ENCODE measurements around the gene EEA1. TPM values are rescaled to one million over a fixed set of nuclear protein-coding genes. Genes with fewer than 3 reads are reported as not detected.

The EEA1 gene
- total RNA-seq, 4 donors from 2014 or later, result 13.2 to 78.4 (median 25.3) TPM

DNA sequence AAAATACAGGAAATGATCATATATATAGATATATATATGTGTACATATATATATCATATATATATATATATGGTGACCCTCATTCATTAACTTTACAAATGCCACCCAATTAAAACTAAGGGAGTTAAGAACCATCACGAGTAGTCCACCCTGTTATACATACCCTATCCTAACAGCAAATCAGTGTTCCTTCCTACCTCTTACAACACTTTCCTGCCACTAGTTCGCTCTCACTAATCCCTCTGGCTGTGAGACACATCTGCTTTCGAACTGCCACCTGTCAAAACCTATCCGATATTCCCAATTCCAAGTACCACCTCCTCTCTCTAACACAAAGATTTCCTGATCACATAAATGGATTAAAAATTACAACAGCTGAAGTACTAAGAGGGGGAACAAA is 100.5 kb downstream of the EEA1 start:
- Histone ChIP-seq H3K4me3 (no peak overlapping the region), H3K4me1 (peaks cover 0 to 3% (median 0%) of the 10 kb centered on the region in 4 donors), H3K27me3 (no peaks in the 10 kb centered on the region), H3K9me3 (no peaks in the 10 kb centered on the region), H3K36me3 (peaks cover 0 to 17% (median 0%) of the 10 kb centered on the region in 3 donors), H3K27ac (no peak overlapping the region)
- TF ChIP-seq, protein P1, sequence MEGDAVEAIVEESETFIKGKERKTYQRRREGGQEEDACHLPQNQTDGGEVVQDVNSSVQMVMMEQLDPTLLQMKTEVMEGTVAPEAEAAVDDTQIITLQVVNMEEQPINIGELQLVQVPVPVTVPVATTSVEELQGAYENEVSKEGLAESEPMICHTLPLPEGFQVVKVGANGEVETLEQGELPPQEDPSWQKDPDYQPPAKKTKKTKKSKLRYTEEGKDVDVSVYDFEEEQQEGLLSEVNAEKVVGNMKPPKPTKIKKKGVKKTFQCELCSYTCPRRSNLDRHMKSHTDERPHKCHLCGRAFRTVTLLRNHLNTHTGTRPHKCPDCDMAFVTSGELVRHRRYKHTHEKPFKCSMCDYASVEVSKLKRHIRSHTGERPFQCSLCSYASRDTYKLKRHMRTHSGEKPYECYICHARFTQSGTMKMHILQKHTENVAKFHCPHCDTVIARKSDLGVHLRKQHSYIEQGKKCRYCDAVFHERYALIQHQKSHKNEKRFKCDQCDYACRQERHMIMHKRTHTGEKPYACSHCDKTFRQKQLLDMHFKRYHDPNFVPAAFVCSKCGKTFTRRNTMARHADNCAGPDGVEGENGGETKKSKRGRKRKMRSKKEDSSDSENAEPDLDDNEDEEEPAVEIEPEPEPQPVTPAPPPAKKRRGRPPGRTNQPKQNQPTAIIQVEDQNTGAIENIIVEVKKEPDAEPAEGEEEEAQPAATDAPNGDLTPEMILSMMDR (IDR thresholded peaks at IDR 0.05), result no peak
- TF ChIP-seq POLR2A (IDR thresholded peaks at IDR 0.05), result no peak
- no peak for DNase-seq

DNA sequence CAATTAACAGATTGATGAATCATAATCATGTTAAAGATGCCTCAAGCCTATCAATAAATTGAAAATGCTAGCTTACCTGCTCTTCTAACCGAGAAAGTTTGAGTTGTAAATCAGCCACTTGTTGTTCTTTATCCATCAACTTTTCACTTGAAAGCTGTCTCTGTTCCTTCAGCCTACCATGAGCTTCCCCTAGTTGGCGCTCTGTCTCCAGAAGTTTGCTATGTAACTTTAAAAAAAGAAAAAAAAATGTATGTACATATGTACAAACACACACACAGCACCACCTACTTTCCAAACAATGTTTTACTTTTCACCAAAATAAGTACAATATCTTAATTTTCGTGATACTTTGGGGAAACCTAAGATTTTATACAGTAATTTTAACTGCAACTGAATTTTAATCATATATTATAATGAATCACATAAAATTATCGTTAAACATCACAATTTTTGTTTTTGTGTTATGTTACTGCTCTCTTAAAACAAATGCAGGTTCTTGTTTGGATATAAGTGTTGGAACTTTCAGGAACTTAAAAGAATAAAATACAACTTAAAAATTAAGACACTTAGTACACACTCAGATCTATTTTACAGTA is 101.2 kb downstream of the EEA1 start:
- Histone ChIP-seq H3K36me3 (peaks cover 0 to 17% (median 0%) of the 10 kb centered on the region in 3 donors), H3K27ac (no peak overlapping the region), H3K27me3 (no peaks in the 10 kb centered on the region), H3K4me1 (peaks cover 0 to 3% (median 0%) of the 10 kb centered on the region in 4 donors), H3K4me3 (no peak overlapping the region), H3K9me3 (no peaks in the 10 kb centered on the region)
- DNase-seq, result peak in 1 of 3 donors; percentile 64
- TF ChIP-seq, protein P1 (IDR thresholded peaks at IDR 0.05), result peak in 4 of 6 experiments; percentile 50 to 74 (median 70)
- TF ChIP-seq POLR2A (IDR thresholded peaks at IDR 0.05), result no peak

- no peak overlapping the region for H3K27ac ChIP-seq
Observed at GRCh38 chr12:92821142-92821541, 108.0 kb downstream of the EEA1 start.

DNA sequence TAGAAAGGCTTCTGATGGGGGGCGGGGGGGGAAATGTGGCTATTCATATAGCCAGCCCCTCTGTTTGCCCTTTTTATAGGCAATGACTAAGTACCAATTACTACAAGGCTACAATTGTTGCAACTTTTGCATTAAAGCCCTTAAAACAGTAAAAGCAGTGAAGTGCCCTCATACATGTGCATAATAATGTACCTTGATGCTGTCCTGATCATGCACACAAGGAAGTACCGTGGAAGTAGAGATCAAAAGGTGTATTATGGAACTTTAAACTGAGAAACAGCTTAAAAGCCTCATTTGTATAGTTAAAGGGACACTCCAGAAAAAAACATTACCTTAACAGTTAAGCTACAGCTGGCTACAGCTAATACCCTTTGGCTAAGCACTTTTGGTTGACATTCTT is 114.5 kb downstream of the EEA1 start:
- no peaks in the 10 kb centered on the region for H3K4me1 ChIP-seq
- no peaks in the 10 kb centered on the region for H3K9me3 ChIP-seq
- H3K27ac ChIP-seq, result no peak overlapping the region
- H3K4me3 ChIP-seq, result no peak overlapping the region
- peaks cover 0 to 19% (median 0%) of the 10 kb centered on the region in 3 donors for H3K36me3 ChIP-seq
- no peak for TF ChIP-seq POLR2A (IDR thresholded peaks at IDR 0.05)
- TF ChIP-seq, protein P1 (IDR thresholded peaks at IDR 0.05), result no peak
- no peaks in the 10 kb centered on the region for H3K27me3 ChIP-seq
- DNase-seq, result no peak

More at GRCh38 chr12:92821142-92821541, 108.0 kb downstream of the EEA1 start:
- peaks cover 0 to 25% (median 0%) of the 10 kb centered on the region in 3 donors for H3K36me3 ChIP-seq
- H3K4me1 ChIP-seq, result no peaks in the 10 kb centered on the region
- no peak for DNase-seq
- no peak overlapping the region for H3K4me3 ChIP-seq
- H3K27me3 ChIP-seq, result no peaks in the 10 kb centered on the region
- no peaks in the 10 kb centered on the region for H3K9me3 ChIP-seq
- no peak for TF ChIP-seq POLR2A (IDR thresholded peaks at IDR 0.05)
- TF ChIP-seq, protein P1 (IDR thresholded peaks at IDR 0.05), result no peak

DNA sequence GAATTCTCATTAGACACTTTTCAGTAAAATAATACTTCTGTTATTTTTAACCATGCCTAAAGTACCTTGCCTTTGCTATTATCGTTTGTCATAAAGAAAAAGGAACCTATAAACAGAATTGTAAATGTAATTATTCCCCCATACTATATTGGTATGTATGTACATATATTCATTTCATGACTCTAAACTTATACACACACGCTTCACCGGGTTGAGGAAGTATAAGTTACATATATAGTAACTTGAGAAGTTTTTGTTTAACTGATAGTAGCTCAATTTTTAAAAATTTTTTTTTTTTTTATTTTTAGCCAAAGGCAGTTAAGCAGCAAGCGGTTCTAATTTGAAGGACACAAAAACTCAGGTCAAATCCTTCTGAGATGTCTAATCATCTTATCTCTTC is 118.7 kb downstream of the EEA1 start:
- H3K27ac ChIP-seq, result no peak overlapping the region
- no peaks in the 10 kb centered on the region for H3K9me3 ChIP-seq
- no peak for DNase-seq
- H3K4me1 ChIP-seq, result no peaks in the 10 kb centered on the region
- TF ChIP-seq, protein P1 (IDR thresholded peaks at IDR 0.05), result no peak
- TF ChIP-seq POLR2A (IDR thresholded peaks at IDR 0.05), result no peak
- no peaks in the 10 kb centered on the region for H3K27me3 ChIP-seq
- H3K36me3 ChIP-seq, result peaks cover 0 to 28% (median 0%) of the 10 kb centered on the region in 3 donors
- H3K4me3 ChIP-seq, result no peak overlapping the region

All from Peyer's patch (tissue), 4 donors.